MM.1S (cell line): Measurements from ENCODE around the gene SDK1.

Experiments used
- CTCF ChIP-seq: fragments of 300-600 bp; sonication (generic); IDR thresholded peaks from 2 replicates; pipeline ENCODE4 v1.5.1; 2016; ENCODE audit warnings: antibody characterized with exemption, low read length, mixed read lengths
- EZH2phosphoT487 ChIP-seq: fragments of 300-600 bp; sonication (generic); IDR thresholded peaks from 2 replicates; pipeline ENCODE4 v1.6.1; 2018; ENCODE audit warnings: antibody characterized with exemption, low read length

GRCh38 chr7:3300651-3301448, at the start of gene SDK1:
- peak; percentile 29 for TF ChIP-seq CTCF
- TF ChIP-seq EZH2phosphoT487: no peak
